H1 (cell line): Measurements from ENCODE around the gene KLHDC8B.

ENCODE experiments used
- ASH2L ChIP-seq: fragments of 200-600, 300-600 bp; sonication (generic); IDR thresholded peaks from one replicate; pipeline ENCODE4 v1.7.1; 2017; ENCODE audit warnings: low read length
- BRCA1 ChIP-seq: IDR thresholded peaks from 2 replicates; pipeline ENCODE4 v1.6.1; 2012; ENCODE audit warnings: low read depth, low read length, improper control_type of control experiment
- CTCF ChIP-seq, 3 experiments: IDR thresholded peaks; 1 replicate in 2 of 3; 2 replicates in 1 of 3; pipeline versions ENCODE4 v1.5.1 to v1.6.1; 2011; ENCODE audit warnings: low read length in 3 of 3, mild to moderate bottlenecking in 3 of 3, inconsistent platforms in 2 of 3, low read depth in 1 of 3, moderate library complexity in 1 of 3; ENCODE audit not compliant: insufficient read depth in 1 of 3; ENCODE audit errors: control extremely low read depth in 1 of 3
- EZH2 ChIP-seq: fragments of 200-600 bp; sonication (generic); IDR thresholded peaks from 2 replicates; pipeline ENCODE4 v1.7.1; 2012; ENCODE audit warnings: low read depth, mild to moderate bottlenecking, moderate library complexity, low read length, inconsistent platforms; ENCODE audit not compliant: severe bottlenecking
- FOSL1 ChIP-seq: IDR thresholded peaks from 2 replicates; pipeline ENCODE4 v1.6.1; 2011; ENCODE audit warnings: mild to moderate bottlenecking, low read depth, low read length, moderate library complexity; ENCODE audit not compliant: insufficient read depth
- HDAC2 ChIP-seq, 2 experiments: fragments of 300-600 bp in 1 of 2; sonication (generic) in 1 of 2; IDR thresholded peaks; 2 replicates each; pipeline ENCODE4 v1.6.1; 2011 to 2012; ENCODE audit warnings: low read depth in 2 of 2, low read length in 2 of 2, mild to moderate bottlenecking in 2 of 2, moderate library complexity in 2 of 2, borderline replicate concordance in 1 of 2, inconsistent platforms in 1 of 2
- MAX ChIP-seq: IDR thresholded peaks from 2 replicates; pipeline ENCODE4 v1.6.1; 2012; ENCODE audit warnings: inconsistent platforms
- SIN3A ChIP-seq, 2 experiments: IDR thresholded peaks in 1 of 2; conservative IDR thresholded peaks in 1 of 2; 2 replicates each; pipeline ENCODE4 v1.6.1; 2011 to 2012; ENCODE audit warnings: low read length in 2 of 2, improper control_type of control experiment in 1 of 2, low read depth in 1 of 2, mild to moderate bottlenecking in 1 of 2
- TAF1 ChIP-seq: IDR thresholded peaks from 2 replicates; pipeline ENCODE4 v1.6.1; 2011; ENCODE audit warnings: mild to moderate bottlenecking, low read depth, low read length
- TEAD4 ChIP-seq: IDR thresholded peaks from 2 replicates; pipeline ENCODE4 v1.6.1; 2012; ENCODE audit warnings: low read depth, low read length, inconsistent platforms, mixed read lengths

DNA sequence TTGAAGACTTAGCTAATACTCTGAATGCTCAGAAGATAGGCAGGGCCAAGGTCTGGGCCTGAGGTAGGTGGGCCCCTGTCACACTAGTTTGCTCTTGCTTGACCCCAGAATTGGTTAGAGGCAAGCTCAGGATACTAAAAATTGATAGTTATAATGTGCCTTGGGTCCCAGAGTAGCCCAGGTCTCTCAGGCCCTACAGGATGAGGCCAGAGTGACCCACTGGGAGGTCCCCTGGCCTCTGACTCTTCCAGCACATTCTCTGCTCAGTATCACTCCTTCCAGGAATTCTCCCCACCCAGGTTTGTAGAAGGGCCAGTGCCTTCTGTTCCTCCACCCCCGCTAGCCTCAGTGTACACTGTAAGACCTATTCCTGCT lies 667 bp upstream of the KLHDC8B start:
- TF ChIP-seq SIN3A (conservative IDR thresholded peaks at IDR 0.05 in 1 of 2, IDR thresholded peaks at IDR 0.05 in 1 of 2; ENCODE audit: low read depth in 1 of 2, low read length in 2 of 2), result no peak
- no peak for TF ChIP-seq CTCF (IDR thresholded peaks at IDR 0.05; ENCODE audit: control extremely low read depth in 1 of 3, insufficient read depth in 1 of 3, low read depth in 1 of 3, low read length in 3 of 3)
- TF ChIP-seq TEAD4, result no peak
- no peak for TF ChIP-seq MAX
- no peak for TF ChIP-seq ASH2L
- no peak for TF ChIP-seq EZH2
- no peak for TF ChIP-seq BRCA1
- TF ChIP-seq TAF1, result no peak
- no peak for TF ChIP-seq HDAC2 (IDR thresholded peaks at IDR 0.05; ENCODE audit: borderline replicate concordance in 1 of 2, low read depth in 2 of 2, low read length in 2 of 2)
- no peak for TF ChIP-seq FOSL1
